DMS79 (cell line): ENCODE results near the gene NR2E1.

Experiments
- DNase-seq: peaks from one replicate; lab custom pipeline; 2025; lab: John Stamatoyannopoulos, UW

The NR2E1 gene

DNA sequence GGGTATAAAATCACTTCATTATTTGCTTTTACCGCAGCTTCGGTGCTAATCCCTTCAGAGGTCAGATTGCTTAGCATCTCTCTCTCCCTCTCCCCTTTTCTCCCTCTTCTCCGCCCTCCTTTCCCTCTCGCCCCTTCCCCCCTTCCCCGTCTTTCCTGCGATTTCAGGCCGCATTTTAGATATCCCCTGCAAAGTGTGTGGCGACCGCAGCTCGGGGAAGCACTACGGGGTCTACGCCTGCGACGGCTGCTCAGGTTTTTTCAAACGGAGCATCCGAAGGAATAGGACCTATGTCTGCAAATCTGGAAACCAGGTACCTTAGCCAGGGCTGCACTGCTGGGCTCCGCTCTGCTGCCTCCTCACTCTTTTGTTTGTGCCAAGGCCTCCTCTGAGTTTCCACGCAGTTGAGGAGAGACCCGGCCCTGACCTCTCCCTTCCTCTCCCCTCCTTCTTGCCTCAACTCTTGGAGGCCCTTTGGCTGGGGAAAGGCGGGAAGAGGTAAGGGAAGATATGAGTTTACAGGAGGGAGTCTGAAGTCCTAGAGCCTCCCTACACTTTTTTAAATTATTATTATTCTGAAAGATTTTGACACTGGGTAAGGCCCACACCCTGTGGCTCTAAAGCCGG lies 5.6 kb downstream of the NR2E1 start:
- no peak for DNase-seq

DNA sequence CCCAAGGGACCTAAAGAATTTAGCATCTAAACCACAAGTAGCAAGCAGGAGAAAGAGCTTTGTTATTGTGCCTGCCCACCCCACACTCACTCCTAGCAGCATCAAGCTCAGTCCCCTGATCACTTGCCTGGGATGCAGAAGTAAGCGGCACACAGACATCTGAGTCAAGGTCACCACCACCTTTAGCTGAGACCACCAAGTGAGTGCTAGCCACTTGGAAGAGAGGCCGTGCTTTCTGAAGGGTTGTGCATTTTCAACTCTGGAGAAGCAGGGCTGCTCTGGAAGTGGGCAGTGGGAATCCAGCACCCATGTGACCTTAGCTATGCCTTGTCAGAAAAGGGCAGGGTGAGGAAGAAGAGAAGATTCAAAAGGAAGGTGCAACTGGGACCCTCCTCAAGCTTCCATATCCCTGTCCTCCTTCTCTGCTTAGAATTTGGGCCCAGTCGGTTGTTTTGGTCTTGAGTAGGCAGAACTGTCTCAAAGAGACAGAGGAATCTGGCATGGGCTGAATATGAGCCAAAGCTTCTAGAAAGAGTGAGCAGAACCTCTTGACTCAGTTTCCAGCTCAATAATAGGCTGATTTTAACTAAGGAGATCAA lies 6.2 kb downstream of the NR2E1 start:
- no peak for DNase-seq

DNA sequence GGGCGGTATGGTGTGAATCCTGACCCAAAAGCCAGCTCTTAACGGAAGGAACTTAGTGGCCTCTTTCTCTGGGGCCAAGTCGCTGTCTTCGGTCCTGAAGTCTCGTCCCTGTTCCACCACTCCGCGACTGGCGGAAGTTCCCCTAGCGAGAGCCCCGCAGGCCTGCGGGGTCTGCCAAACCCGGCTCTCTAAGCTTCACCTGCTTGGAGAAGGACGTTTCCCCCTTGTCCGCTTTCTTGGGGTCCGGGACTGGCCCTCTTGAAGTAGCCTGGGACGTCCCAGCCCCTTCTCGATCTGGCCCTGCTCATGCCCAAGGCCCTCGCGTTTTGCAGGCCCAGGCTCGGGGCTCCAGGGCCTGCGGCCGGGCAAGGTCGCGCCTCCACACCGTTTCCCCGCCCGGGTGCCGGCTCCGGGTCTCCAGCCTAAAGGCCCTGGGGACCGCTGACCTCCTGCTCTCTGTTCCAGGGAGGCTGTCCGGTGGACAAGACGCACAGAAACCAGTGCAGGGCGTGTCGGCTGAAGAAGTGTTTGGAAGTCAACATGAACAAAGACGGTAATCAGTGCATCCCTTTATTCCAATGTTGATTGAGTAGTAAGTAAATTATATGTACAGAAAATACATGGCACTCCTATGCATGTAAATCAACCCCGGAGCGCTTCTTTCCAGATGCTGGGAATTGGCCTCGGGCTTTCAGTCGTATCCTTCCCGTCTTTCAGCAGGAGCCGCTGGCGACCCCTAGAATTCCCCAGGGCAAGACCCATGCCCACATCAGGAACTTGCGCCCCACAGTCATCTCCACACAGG lies 8.8 kb downstream of the NR2E1 start:
- DNase-seq, result no peak

DNA sequence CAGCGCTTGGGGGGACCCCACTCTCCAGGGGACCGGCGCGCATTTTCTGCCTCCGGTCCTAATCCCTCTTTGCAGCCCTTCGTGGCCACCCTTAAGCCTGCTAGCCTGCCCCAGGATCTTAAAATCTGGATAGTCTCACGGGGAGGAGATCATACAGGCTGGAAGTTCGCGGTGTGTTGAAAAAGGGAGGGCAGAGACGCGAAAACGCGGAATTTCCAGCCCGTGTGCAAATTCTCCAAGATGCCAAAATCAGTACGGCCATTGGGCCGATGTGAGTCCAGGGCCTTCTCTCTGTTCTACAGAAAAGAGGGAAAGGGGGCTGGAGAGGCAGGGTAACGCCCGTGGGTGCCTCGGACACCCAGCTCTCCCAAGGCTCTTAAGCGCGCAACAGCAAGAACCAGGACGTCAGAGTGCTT lies 9.4 kb downstream of the NR2E1 start:
- DNase-seq, result no peak

DNA sequence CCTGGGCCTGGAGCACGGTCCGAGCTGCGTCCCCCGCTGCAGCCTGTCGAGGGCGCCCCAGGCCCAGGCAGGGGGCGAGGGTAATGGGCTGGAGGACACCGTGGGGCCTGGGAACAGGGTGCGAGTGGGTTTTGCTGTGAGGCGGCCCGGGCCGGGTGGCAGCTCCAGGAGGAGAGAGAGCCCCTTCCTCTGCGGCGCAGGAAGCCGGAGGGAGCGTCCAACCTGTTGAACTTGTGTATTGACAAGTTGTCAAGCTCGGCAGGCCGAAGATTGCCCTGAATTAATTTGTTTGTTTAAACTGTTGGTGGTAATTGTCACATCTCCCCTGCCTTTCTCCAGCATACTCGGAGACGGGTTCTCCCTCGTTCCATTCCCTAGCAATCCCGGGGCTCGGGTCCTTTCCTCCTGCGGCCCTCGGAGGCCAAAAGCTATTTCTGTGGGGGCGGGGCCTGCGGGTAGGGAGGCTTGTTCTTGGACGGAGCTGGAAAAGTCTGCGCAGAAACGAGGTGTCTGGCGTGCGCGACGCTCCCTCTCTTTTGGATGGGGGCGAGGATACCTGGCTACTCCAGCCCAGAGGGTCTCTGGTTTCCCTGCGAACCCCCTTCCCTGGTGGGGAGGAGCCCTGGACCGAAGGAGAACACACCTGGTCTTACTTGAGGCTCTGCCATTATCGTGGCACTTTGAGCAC lies 9.9 kb downstream of the NR2E1 start:
- no peak for DNase-seq

DNA sequence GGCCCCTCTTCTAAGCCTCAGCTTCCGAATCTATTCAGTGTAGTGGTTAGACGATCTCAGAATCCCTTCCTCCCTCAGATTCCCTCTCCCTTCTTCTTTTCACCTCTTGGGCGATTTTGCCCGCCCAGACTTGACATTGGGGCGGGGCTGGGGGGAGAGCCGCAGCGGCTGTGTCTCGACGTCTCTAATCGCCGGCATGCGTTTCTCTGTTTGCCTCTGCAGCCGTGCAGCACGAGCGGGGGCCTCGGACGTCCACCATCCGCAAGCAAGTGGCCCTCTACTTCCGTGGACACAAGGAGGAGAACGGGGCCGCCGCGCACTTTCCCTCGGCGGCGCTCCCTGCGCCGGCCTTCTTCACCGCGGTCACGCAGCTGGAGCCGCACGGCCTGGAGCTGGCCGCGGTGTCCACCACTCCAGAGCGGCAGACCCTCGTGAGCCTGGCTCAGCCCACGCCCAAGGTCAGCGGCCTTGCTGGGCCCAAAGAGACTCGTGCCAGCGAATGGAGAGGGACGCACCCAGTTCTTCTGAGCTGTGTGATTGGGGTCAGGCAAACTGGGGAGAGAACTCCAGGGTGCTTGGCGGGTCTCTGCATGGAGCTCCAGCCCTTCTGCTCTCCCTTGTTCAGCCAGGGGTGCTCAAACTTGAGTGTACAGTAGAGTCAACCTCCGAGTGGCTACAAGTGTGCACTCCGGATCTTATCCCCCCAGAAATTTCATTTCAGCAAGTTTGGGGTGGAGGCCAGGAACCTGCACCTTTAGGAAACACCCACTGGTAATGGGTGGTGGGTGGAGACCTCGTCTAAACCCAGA lies 10.7 kb downstream of the NR2E1 start:
- DNase-seq, result no peak

DNA sequence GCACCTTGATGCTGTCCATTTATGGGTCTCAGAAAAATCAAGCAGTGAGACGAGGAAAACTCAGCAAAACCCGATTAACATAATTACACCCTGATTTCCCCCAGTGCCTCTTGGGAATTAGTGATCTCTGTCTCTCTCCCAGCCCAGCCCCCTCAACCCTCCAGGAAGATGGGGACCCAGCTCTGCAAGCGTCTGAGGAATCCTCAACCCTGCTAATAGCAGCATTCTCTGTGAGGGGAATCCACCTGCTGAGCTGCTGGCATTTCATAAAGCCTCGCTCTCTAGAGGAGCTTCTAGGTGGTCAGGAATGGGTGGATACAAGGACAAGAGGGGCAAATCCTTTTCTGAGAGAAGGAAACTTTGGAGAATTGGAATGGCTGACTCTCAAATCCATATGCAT lies 13.9 kb downstream of the NR2E1 start:
- DNase-seq, result no peak

DNA sequence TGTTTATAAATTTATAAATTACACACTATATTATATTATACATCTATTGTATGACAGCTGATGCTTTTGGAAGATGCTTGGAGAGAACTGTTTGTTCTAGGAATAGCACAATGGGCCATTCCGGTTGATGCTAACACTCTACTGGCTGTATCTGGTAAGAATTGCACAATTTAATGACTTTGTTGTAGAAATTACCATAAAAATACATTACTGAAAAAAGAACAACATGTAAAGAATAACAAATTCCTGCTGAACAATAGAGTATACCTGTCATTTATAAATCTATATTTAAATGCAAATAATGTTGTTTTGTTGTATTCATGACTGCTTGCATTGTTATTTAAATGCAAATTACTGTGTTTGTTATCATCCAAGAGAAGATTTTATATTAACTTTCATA lies 14.4 kb downstream of the NR2E1 start:
- no peak for DNase-seq

DNA sequence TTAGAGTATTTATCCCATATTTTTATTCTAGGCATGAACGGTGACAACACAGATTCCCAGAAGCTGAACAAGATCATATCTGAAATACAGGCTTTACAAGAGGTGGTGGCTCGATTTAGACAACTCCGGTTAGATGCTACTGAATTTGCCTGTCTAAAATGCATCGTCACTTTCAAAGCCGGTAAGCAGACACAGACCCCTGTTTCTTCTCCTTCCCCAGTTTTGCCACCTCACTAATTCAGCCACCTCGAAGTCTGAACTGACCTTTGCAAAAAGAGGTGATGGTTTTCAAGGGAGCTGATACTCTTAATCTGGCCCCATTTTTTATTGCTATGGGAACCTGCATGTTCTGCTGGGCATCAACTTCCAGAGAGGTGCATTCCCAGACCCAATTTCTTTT lies 15.0 kb downstream of the NR2E1 start:
- no peak for DNase-seq

DNA sequence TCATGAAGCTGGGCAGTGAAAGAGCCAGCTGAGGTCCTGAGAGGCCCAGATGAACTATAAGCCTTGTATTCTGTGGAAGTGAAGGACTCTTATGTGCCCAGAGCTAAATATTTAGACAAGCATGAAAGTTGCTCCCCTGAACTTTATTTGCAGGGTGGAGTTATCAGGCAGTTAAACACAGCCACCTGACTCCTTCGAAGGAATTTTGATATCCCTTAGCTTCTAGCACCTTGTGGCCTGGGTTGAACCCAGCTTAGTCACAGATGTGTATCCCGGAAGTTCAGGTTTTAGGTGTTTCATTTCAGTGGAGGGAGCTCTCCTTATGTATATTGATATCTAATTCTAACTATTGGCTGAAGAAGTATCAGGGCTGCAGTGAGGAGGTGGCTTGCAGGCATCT lies 20.4 kb downstream of the NR2E1 start:
- DNase-seq, result no peak

DNA sequence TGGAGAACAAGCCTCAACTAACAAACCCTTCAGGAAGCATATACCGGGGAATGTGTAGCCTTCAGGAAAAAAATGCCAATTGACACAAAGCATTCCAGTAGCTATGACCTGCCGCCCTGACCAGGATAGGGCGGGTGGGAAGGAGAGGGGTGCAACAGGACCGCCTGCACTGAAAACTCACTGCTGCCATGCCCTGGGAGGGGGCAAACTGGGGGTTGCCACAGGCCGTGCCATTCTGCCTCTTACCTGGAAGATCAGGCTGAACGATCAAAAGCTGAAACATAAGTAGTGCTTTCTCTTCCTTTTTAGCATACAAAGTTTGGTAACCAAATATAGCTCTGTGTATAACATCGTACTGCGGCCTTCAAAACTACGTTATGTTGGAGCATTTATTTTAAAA lies 21.7 kb downstream of the NR2E1 start:
- no peak for DNase-seq

DNA sequence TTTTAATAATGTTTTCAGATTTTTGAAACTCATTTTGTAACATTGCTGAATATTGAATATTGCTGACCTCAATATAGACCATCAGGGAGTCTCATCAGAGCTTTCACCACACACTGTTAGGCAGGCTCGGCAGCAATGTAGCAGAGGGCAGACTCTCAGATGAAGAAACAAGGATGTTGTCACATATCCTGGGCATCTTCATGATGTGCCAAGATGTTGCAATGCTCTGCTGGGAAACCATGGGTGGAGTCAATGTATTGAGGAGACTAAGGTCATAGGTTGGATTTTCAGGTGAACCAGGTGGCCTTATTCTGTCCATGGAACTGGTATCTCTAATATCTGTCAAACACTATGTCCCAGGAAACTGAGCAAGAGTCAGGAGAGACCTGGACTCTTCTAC lies 27.3 kb downstream of the NR2E1 start:
- no peak for DNase-seq

DNA sequence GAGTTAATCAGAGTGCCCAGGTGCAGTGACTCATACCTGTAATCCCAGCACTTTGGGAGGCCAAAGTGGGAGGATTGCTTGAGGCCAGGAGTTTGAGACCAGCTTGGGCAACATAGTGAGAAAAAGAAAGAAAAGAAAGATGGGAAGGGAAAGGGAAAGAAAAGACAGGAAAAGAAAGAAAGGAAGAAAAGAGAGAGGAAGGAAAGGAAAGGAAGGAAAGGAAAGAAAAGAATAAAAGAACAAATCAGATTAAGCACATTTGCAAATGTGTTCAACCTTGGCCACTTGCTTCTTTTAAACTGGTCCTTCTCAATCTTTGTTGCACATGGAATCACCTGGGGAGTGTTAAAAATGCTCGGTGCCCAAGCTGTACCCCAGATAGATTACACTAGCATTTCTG lies 28.0 kb downstream of the NR2E1 start:
- no peak for DNase-seq

DNA sequence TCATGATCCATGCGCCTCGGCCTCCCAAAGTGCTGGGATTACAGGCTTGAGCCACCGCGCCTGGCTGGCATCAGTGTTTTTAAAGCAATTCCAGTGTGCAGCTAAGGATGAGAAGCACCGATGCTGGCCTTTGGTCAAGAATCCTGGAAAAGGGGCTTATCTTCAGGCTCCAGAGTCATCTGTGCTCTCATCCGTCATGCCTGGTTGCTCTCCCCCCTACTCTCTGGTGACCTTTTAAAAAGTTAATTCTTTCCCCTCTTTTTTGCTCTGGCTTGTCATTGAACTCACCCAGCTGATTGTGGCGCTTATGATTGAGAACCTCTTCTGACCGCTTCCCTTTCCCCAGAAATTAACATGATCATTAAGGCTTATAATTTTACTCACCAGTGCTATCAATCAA lies 28.7 kb downstream of the NR2E1 start:
- no peak for DNase-seq

DNA sequence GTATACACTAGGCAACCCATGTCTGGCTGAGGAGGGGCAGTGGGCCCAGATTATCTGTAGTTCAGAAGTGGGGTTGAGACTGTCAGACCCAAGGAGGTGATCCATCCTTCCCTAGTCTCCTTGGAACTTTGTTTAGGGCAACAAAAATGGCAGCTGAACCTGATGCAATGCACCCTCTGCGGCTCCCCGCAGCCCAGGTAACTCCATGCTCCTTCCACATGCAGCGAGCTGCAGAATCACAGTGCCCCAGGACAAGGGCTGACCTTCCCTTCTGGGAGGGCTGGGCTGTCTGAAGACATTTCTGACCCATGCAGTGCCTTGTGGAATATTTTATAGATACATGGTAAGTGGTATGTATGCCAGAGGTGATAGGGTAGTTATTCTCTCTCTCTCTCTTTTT lies 29.4 kb downstream of the NR2E1 start:
- no peak for DNase-seq

DNA sequence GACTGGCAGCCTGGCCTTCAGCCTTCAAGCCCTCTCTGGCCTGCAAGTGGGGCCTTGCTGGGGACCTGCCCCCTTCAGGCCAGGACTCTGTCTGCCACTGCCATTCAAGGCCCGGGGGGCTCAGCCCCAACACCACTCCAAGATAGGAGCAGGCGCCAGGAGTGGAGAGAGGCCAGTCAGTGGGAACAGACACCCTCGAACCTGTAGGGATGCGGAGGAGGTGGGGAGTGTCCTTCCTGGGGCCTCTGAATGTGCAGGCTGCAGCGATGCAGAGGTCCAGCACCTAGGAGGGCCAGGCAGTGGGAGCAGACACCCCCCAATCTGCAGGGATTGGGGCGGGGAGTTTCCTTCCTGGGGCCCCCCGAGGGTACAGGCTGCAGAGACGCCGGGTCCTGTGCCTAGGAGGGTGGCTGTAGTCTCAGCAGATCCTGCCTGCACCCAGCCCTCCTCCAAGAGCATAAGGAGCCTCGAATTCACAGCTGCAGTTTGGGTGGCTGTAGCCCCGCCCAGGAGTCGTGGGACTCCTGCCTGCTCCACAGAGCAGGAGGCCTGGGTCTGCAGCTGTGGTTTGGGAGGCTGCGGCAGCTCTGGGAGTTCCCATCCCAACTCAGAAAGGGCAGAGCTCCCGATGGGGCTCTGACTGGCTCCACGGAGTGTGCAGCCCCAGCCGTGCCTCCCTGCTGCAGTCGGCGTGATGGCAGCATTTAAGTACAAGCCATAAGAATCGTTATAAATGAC lies 33.1 kb downstream of the NR2E1 start:
- no peak for DNase-seq

DNA sequence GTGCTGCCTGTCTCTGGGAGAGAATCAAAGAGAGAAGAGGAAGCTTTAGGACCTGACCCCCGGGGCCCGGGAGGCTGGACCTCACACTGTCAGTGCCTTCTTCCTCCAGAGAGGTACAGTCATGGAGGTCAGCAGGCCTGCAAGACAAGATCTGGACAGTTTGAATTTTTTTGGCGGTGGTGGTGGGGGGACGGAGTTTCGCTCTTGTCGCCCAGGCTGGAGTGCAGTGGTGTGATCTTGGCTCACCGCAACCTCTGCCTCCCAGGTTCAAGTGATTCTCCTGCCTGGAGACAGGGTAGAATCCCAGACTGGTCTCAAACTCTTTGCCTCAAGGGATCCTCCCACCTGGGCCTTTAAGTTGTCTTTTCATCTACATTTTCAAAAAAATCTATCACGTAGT lies 34.4 kb downstream of the NR2E1 start:
- no peak for DNase-seq

DNA sequence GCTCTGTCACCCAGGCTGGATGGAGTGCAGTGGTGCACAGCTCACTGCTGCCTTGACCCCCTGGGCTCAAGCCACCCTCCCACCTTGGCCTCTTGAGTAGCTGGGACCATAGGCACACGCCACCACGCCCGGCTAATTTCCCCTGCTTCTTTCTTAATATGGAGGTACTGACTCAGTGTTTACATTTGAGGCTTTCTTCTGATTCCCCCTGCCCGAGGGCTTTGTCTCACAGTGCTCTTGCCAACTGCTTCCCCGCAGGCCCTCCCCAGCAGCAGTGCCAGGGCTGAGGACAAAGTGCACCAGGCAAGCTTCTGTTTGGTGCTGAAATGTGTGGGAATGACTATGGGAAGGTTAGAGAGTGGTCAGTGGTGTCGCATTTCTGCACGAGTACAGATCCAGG lies 34.8 kb downstream of the NR2E1 start:
- no peak for DNase-seq

DNA sequence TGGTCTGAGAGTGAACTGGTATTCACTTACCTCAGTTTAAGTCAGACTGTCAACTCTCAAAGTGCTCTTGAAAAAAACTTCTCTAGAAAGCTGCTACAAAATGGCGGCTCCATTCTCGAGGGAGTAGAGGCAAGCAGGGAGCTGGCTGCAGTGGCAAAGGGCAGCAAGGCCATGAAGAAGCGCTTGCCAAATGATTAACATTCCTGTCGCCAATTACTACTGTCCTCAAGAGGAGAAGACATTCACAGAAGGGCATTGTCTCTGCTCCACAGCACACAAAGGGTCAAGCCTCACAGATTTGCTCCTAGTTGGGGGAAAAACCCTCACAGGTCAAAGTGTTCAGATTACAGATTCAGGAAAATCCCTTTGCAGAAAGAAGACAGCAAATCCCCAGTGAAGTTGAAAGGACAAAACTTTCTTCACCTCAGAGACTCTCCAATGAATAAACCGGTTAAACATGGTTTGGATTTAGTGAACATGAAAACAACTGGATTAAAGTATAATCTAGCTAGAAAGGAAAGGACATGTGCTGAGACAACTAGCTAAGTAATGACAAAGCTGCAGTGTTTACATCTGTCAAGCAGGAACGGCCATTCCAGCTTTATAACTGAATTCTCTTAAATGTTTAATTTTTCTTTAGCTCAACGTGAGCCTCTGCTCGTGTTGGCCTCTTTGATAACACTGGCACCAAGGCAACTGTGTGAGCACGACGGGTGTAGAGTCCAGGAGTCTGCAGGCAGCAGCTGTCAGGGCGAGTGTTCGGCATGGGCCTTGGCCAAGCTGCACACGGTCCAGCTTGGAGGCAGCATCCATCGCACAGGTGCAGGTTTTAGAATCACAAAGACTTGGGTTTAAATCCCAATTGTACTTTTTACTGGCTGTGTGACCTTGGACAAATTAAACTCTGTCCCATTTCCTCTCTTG lies 37.6 kb downstream of the NR2E1 start:
- no peak for DNase-seq

DNA sequence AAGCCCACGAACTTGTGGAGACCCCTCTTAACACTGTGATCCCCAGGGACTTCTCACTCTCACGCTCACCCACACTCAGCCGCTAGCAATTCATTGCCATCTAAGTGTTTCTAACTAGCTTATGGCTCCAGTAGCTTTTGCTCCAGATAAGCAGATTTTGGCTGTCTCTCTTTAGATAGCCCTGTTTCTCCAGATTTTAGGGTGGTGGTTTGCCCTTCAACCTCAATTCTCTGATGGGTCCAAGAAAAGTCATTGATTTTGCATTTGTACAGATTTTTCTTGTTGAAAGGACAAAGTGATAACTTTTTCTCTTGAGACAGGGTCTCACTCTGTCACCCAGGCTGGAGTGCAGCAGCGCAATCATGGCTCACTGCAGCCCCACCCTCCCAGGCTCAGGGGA lies 41.2 kb downstream of the NR2E1 start:
- no peak for DNase-seq
